Tibial nerve (tissue), 4 donors: Measurements from ENCODE around the gene TBX21.

Source experiments
- CTCF ChIP-seq, 5 experiments: fragments of 200-600 bp in 3 of 5; fragments of 450-650 bp in 2 of 5; sonication (generic) in 3 of 5; IDR thresholded peaks; one replicate each; pipeline ENCODE4 v1.5.1; 2016 to 2019; ENCODE audit warnings: antibody characterized with exemption in 5 of 5, mild to moderate bottlenecking in 3 of 5, moderate library complexity in 2 of 5
- EP300 ChIP-seq, 2 donors: sonication (generic); formaldehyde crosslinking; IDR thresholded peaks; one replicate each; pipeline ENCODE4 v1.6.1; 2017; ENCODE audit warnings: antibody characterized with exemption in 2 of 2, mild to moderate bottlenecking in 1 of 2
- POLR2A ChIP-seq, 2 donors: fragments of 450-650 bp; IDR thresholded peaks; one replicate each; pipeline ENCODE4 v1.6.1; 2017; ENCODE audit warnings: antibody characterized with exemption in 2 of 2, mild to moderate bottlenecking in 2 of 2, moderate library complexity in 2 of 2

GRCh38 chr17:47730681-47731080 is 2.4 kb upstream of the TBX21 start:
- no peak for TF ChIP-seq CTCF (IDR thresholded peaks at IDR 0.05)
- TF ChIP-seq POLR2A (IDR thresholded peaks at IDR 0.05): no peak
- TF ChIP-seq EP300 (IDR thresholded peaks at IDR 0.05): no peak
